Testis (tissue), 3 donors: ENCODE results near the gene GIGYF1. TPM values are rescaled to one million over a fixed set of nuclear protein-coding genes. Genes with fewer than 3 reads are reported as not detected.

Experiments used
- DNase-seq: peaks from one replicate; pipeline ENCODE4 v3.0.0-alpha.2; 2019
- H3K27ac ChIP-seq, 2 donors: fragments of 200-600 bp; sonication (generic); one replicate each; pipeline ENCODE4 v1.5.1; 2019
- H3K27me3 ChIP-seq: fragments of 200-600 bp; sonication (generic); one replicate; pipeline ENCODE4 v1.5.1; 2019
- H3K36me3 ChIP-seq: fragments of 200-600 bp; sonication (generic); one replicate; pipeline ENCODE4 v1.5.1; 2017; ENCODE audit warnings: low read depth; ENCODE audit errors: missing control alignments
- H3K4me1 ChIP-seq: fragments of 200-600 bp; sonication (generic); one replicate; pipeline ENCODE4 v1.5.1; 2019
- H3K4me3 ChIP-seq, 2 donors: fragments of 200-600 bp; sonication (generic); one replicate each; pipeline ENCODE4 v1.5.1; 2017 to 2019
- H3K9me3 ChIP-seq: fragments of 200-600 bp; sonication (generic); one replicate; pipeline ENCODE4 v1.5.1; 2017
- POLR2A ChIP-seq: fragments of 450-650 bp; IDR thresholded peaks from one replicate; pipeline ENCODE4 v1.6.1; 2017; ENCODE audit warnings: antibody characterized with exemption, mild to moderate bottlenecking, moderate library complexity
- WGBS, 2 donors: methylation state at CpG; one replicate each; pipeline ENCODE4 v1.1.5; 2018; 5-methylcytosine and 5-hydroxymethylcytosine counted together
- intact Hi-C: fragments of 100-400 bp; cut with DNase I; formaldehyde crosslinking; loops from one replicate; pipeline ENCODE4 v1.15.1; 2023; ENCODE audit warnings: low total_unique reads
- polyA plus RNA-seq: library from polyadenylated mRNA; stranded (reverse); fragments of 350-450 nt; fragmentation: Illumina TruSeq; extraction: RNeasy Lipid Tissue Mini Kit (QIAGEN cat#74804); gene quantifications from one replicate; pipeline ENCODE4 v1.2.3, GENCODE V29; 2014; ENCODE audit warnings: low read depth, low replicate concordance; ENCODE audit not compliant: insufficient read depth
- total RNA-seq, 2 donors: library from RNA; depleted of rRNA; stranded (reverse); fragments of >200 nt; gene quantifications; one replicate each; pipeline ENCODE4 v1.2.3, GENCODE V29; 2016
- TF ChIP-seq, protein P1 (sequence below), 3 experiments: fragments of 450-650 bp in 2 of 3; fragments of 200-600 bp in 1 of 3; sonication (generic) in 1 of 3; IDR thresholded peaks; one replicate each; pipeline ENCODE4 v1.5.1; 2016 to 2019; ENCODE audit warnings: antibody characterized with exemption in 3 of 3, mild to moderate bottlenecking in 2 of 3, moderate library complexity in 1 of 3

The GIGYF1 gene
- total and polyA plus RNA-seq, 3 donors from 2014 or later, result 40.5 to 106 (median 105) TPM

DNA sequence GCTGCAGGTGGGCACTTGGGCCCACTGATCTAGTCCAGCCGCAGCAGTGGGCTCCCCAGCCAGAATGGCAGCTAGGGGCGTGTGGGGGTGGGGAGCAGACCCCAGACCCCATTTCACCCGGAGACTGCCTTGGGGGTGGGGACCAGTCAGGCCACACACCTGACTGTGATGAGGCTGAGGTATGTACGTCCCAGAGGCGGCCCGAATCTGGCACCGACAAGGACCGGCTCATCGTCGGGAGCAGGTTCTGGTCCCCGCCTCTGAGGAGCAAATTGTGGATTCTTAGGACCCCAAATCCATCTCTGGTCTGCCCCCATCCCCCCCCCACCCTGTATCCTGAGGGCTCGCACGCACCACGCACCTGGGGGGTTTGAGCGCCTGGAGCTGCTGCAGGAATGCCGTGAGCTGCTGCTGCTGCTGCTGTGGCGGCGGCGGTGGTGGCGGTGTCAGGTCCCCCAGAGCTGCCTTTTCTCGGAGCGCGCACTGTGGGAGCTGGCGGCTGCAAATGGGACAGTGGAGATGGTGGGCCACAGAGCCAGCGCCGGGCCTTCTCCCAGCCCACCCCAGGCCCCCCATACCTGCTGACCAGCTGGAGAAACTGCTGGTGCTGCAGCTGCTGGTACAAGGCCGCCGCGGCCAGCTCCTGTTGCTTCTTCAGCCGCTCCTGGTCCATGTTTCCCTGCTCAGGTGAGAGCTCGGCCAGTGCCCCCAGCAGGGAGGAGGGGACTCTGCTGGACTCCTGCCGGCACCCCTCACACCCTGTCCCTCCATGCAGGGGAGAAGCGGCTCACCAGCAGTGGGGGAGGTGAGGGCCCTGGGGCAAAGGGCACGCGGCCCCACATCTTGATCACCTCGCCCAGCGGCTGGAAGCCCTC lies 10.2 kb downstream of the GIGYF1 start:
- no peak overlapping the region for H3K27ac ChIP-seq
- H3K9me3 ChIP-seq, result no peaks in the 10 kb centered on the region
- peaks cover 39% of the 10 kb centered on the region for H3K4me1 ChIP-seq
- H3K4me3 ChIP-seq, result no peak overlapping the region
- 93 to 97% methylated on average over 26 to 37 of the region's 37 CpGs for WGBS, 2 donors
- H3K36me3 ChIP-seq, result no peaks in the 10 kb centered on the region
- intact Hi-C loops, result no loop called here
- no peaks in the 10 kb centered on the region for H3K27me3 ChIP-seq
- no peak for TF ChIP-seq POLR2A
- TF ChIP-seq, protein P1, sequence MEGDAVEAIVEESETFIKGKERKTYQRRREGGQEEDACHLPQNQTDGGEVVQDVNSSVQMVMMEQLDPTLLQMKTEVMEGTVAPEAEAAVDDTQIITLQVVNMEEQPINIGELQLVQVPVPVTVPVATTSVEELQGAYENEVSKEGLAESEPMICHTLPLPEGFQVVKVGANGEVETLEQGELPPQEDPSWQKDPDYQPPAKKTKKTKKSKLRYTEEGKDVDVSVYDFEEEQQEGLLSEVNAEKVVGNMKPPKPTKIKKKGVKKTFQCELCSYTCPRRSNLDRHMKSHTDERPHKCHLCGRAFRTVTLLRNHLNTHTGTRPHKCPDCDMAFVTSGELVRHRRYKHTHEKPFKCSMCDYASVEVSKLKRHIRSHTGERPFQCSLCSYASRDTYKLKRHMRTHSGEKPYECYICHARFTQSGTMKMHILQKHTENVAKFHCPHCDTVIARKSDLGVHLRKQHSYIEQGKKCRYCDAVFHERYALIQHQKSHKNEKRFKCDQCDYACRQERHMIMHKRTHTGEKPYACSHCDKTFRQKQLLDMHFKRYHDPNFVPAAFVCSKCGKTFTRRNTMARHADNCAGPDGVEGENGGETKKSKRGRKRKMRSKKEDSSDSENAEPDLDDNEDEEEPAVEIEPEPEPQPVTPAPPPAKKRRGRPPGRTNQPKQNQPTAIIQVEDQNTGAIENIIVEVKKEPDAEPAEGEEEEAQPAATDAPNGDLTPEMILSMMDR (IDR thresholded peaks at IDR 0.05), result no peak
- no peak for DNase-seq

DNA sequence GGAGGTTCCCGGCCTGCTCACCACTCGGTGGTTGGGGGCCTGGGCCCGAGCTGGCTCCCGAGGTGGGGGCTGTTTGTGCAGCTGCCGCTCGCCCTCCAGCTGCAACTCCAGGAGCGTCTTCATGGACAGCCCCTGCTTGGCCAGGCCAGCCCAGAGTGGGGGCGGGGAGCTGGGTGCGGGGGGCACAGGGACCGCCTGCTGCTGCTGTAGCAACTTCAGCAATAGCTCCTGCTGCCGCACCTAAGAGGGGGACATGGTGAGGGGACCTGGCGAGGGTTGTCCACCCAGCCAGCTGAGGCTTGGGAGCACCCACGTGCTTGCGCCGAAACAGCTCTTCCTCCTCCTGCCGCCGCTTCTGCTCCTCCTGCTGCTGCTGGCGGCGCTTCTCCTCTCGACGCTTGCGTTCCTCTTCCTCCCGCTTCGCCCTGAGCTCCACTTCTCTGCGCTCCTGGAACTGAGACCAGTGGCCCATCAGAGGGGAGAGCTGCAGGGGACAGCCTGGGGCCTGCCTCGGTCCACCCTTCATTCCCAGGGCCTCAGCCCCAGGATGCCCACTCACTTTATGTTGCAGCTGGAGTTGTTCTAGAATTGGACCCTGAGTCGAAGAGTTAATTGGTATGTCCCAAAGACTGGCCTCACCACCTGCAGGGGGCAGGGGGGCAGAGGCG lies 10.9 kb downstream of the GIGYF1 start:
- Histone ChIP-seq H3K9me3 (no peaks in the 10 kb centered on the region), H3K4me3 (no peak overlapping the region), H3K36me3 (no peaks in the 10 kb centered on the region), H3K4me1 (peaks cover 32% of the 10 kb centered on the region), H3K27ac (no peak overlapping the region), H3K27me3 (no peaks in the 10 kb centered on the region)
- DNase-seq, result no peak
- TF ChIP-seq, protein P1 (IDR thresholded peaks at IDR 0.05), result no peak
- TF ChIP-seq POLR2A, result no peak
- intact Hi-C loops, result no loop called here
- 83 to 91% methylated on average over 11 to 28 of the region's 28 CpGs for WGBS, 2 donors

DNA sequence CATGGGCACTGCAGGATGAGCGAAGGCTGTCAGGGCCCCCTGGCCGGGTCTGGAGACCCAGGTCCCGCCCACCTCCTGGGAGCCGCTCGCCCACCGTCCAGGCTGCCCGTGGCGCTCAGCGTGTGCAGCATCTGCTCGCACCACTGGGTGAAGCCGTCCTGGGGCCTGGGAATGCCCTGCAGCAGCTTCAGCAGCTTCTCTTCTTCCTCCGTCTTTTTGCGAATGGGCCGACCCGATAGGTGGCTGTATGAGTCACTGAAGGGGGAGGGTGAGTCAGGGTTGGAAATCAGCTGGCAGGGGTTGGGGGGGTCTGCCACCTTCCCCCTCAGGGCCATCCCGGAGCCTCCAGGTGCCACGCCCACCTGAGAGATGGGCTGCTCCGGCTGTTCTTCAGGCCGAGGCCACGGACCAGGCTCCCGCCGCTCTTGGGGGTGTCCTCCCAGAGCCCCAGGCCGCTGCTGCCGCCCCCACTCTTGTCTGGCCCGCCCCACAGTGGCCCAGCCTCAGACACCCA lies 11.8 kb downstream of the GIGYF1 start:
- Histone ChIP-seq H3K27ac (no peak overlapping the region), H3K36me3 (no peaks in the 10 kb centered on the region), H3K9me3 (no peaks in the 10 kb centered on the region), H3K27me3 (no peaks in the 10 kb centered on the region), H3K4me3 (no peak overlapping the region), H3K4me1 (peaks cover 24% of the 10 kb centered on the region)
- TF ChIP-seq, protein P1 (IDR thresholded peaks at IDR 0.05), result no peak
- TF ChIP-seq POLR2A, result no peak
- intact Hi-C loops, result no loop called here
- 78 to 80% methylated on average over 8 to 25 of the region's 25 CpGs for WGBS, 2 donors
- no peak for DNase-seq

DNA sequence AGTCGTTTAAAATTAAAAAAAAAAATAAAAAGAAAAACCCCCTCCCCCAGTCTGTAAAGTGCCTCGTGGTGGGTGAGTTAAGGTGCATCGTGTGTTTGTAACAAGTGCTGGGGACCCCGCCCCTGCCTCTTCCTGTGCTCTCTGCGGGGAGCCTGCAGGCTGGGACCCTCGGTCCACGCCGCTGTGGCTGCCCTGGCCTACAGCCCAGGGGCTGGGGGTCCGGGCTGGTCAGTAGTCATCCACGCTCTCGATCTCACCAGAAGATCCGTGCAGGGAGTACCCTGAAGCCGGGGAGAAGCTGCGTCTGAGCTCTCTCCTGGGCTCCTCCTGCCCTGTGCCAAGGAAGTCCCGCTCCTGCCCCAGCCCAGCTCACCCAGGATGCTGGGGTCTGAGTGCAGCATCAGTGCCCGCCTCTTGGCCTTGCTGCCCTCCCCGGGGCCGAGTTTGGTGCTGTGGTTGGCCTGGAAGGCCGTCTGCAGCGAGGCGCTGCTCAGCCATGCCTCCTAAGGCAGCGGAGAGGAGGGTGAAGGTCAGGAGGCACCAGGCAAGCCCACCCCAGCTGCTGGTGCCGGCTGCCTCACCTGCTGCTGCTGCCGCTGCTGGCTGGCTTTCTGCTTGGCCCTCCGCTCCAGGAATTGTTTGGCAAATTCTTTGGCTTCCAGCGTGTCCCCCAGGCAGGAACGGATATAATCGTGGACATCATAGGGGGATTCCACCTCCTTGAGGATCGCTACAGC lies 12.4 kb downstream of the GIGYF1 start:
- Histone ChIP-seq H3K27ac (no peak overlapping the region), H3K4me1 (peaks cover 24% of the 10 kb centered on the region), H3K27me3 (no peaks in the 10 kb centered on the region), H3K36me3 (no peaks in the 10 kb centered on the region), H3K9me3 (no peaks in the 10 kb centered on the region), H3K4me3 (no peak overlapping the region)
- WGBS, 2 donors, result 71 to 80% methylated on average over 15 to 26 of the region's 29 CpGs
- no peak for DNase-seq
- no peak for TF ChIP-seq POLR2A
- TF ChIP-seq, protein P1 (IDR thresholded peaks at IDR 0.05), result no peak
- intact Hi-C loops, result no loop called here
